Left cardiac atrium (tissue), 4 donors: ENCODE results near the gene CHRDL1. TPM values are rescaled to one million over a fixed set of nuclear protein-coding genes. Genes with fewer than 3 reads are reported as not detected.
A peak's percentile ranks its signal among the peaks of the same experiment; 100 is the strongest.
"Not testable (repeated sequence)": the region's sequence is repeated elsewhere in the genome, so short reads cannot be mapped to it uniquely, and the experiment has no call there.

ENCODE experiments used
- ATAC-seq, 2 donors: fragments of 200-7000 bp; cut with Tn5 transposase; one replicate each; pipeline ENCODE4 v1.9.1; 2020; ENCODE audit warnings: mild to moderate bottlenecking in 2 of 2, moderate library complexity in 2 of 2
- DNase-seq: peaks from one replicate; pipeline ENCODE4 v3.0.0-alpha.2; 2020
- intact Hi-C, 2 donors: fragments of 100-400 bp; cut with DNase I; formaldehyde crosslinking; loops; one replicate each; pipeline versions ENCODE4 v1.14.1 to v1.15.1; 2022 to 2023
- total RNA-seq, 2 donors: library from RNA; stranded (reverse); fragmentation: NEBNext Ultra II Directional; extraction: Animal tissue kit (Norgen Biotek cat#: 25700); gene quantifications; one replicate each; pipeline ENCODE4 v1.2.1, GENCODE V29; 2021
- donor health status: DM: no; HTN: yes; CAD: no.
- donor health status: DM: no; HTN: yes; CAD: no; lungs with severe emphysema.
- donor health status: DM: yes; HTN: yes; CAD: no.
- donor health status: Dilated cardiomyopathy.

The CHRDL1 gene
- total RNA-seq, 2 donors from 2014 or later: 15.7 to 37.8 TPM

DNA sequence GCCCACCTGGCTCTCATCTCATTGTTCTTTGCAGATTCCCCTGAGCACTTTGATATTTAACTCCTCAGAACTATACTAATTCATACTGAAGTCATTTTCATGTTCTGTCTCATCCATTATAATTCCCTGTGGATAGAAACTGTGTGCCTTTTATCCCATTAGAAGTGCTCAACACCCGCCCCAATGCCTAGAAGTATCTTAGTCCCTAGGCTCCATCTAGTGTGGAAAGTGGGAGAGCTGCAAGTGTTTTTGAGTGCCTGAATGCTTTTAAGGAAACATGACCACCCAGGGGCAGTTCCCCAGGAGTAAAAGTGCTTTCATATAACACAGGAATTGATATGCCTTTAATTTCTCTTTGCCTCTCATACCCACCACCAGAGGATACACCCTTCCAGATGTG lies 117.0 kb downstream of the CHRDL1 start:
- ATAC-seq (no peak), DNase-seq (no peak)
- intact Hi-C loops: no loop called here

DNA sequence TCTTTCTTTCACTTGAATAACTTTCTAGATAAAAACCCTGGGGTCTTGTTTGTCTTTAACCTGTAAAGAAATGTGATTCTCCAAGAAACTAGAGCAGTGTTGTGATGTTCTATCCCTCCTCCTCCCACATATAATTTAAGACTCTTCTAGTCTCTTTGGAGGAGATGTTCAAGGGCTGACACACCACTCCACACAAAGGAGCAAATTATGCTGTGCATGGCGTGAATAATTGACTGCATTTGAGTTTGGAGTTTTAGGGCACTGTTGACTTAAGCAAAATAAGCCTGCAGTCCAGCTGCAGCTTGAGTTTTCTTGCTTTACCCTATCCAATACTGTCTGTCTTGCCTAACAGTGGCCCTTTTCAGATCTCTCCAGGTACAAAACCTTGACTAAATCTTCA lies 119.7 kb downstream of the CHRDL1 start:
- no peak for ATAC-seq
- intact Hi-C loops: no loop called here
- no peak for DNase-seq

DNA sequence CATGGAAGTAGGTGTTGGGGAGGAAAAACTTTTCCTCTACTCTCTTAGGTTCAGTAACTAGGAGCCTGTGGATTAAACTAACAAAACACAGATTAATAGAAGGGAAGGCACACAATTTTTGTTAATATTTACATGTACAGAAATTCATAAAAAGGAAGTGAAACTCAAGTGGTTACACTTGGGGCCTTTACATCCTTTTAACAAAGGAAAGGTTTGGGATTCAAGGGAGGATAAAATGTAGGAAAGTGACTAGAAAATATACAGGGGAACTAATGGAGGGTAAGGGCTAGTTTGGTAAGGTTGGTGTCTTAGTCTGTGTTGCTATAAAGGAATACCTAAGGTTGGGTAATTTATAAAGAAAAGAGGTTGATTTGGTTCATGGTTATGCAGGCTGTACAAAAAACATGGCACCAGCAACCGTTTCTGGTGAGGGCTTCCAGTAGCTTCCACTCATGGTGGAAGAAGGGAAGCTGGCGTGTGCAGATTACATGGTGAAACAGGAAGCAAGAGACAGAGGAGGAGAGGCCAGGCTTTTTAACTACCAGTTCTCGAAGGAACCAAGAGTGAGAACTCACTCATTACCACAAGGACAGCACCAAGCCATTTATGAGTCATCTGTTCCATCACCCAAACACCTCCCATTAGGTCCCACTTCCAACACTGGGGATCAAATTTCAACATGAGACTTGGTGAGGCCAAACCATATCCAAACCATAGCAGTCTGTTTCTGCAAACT lies 124.4 kb downstream of the CHRDL1 start:
- no peak for ATAC-seq

DNA sequence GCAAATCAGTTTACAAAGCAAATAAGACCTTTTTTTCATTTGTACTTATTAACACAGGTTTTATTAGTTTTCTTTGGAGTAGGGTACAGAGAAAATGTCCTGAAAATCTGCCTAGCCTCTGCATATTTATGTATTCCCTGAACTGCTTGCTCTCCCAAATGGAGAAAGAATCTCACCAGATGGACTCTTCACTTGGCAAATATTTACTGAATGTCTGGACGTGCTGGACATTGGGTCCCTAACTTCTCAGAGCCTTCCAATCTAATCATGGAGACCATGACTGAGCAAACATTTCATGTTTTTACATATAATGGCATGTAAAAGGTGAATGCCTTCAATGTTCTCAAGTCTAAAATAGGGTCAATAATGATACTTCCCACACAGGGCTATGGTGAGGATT lies 126.0 kb downstream of the CHRDL1 start:
- intact Hi-C loops: no loop called here
- ATAC-seq (no peak), DNase-seq (no peak)

More for the DNA sequence above, 124.4 kb downstream of the CHRDL1 start:
- intact Hi-C loops: no loop called here
- no peak for DNase-seq

DNA sequence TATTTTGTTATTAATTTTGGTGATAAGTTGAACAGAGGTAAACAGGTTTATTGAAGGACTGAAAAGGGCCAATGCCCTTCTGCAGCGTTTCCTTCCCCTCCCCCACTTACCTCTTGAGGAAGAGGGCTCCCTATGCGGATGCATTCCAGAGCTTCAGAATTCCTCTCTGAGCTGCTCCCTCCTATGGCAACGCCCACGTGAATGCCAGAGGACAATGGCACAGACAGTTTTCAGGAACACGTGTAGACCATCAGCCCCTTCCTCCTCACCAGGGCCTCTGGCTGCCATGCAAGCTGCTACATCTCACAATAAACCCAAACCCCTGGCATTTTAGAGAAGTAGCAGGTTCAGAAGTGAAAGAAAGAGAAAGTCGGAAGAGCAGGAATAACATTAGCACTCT lies 127.9 kb downstream of the CHRDL1 start:
- ATAC-seq: no peak
- intact Hi-C loops: no loop called here

DNA sequence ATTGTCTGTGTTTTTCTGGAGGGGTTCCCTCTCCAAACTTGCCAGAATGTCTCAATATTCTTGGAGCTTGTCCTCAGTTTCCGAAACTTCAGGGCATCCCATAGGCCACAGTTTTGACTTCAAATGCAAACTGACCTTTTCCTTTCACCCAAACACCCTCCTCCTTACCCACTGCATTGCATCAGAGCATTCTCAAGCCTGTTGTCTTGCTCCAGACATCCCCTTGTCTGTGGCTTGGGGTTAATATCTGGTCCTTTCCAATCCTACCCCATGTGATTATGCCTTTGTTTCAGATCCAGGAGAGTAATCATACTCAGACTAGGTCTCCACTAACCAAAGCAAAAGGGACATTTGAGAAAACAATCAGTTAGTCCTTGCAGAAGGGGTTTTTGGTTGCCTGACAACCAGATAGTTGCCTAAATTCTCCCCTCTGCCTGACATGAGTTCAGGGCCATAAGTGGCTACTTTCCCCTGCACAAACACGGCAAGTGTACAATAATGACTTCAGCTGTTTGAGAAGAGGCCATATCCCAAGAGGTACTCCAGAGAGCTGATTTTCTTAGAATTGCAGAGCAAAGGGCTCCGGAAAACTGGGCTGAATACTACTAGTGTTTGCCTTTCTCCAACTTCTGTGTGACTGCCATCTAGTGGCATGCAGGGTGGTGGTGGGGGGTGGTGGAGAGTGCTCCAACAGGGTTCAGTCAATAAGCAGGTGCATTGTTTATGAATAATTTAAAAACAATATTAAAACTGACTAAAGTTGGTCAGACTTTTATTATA lies 130.2 kb downstream of the CHRDL1 start:
- intact Hi-C loops: no loop called here
- no peak for DNase-seq
- ATAC-seq: peak; percentile 45 to 73

More for the DNA sequence above, 127.9 kb downstream of the CHRDL1 start:
- no peak for DNase-seq

DNA sequence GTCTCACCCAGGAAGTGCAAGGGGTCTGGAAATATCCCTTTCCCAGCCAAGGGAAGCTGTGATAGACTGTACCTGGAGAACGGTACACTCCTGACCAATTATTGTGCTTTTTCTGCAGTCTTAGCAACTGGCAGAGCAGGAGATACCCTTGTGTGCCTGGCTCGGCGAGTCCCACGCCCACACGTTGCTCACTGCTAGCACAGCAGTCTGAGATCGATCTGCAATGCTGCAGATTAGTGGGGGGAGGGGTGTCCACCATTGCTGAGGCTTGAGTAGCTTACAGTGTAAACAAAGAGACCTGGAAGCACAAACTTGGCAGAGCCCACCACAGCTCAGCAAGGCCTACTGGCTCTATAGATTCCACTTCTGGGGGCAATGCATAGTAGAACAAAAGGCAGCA lies 138.5 kb downstream of the CHRDL1 start:
- no peak for DNase-seq
- intact Hi-C loops: no loop called here
- ATAC-seq: no peak

DNA sequence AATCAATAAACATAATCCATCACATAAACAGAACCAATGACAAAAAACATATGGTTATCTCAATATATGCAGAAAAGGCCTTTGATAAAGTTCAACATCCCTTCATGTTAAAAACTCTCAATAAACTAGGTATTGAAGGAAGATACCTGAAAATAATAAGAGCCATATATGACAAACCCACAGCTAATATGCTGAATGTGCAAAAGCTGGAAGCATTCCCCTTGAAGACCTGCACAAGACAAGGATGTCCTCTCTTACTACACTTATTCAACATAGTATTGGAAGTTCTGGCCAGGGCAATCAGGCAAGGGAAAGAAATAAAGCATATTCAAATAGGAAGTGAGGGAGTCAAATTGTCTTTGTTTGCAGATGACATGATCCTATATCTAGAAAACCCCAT lies 141.3 kb downstream of the CHRDL1 start:
- ATAC-seq, DNase-seq, intact Hi-C loops: not testable (repeated sequence)

DNA sequence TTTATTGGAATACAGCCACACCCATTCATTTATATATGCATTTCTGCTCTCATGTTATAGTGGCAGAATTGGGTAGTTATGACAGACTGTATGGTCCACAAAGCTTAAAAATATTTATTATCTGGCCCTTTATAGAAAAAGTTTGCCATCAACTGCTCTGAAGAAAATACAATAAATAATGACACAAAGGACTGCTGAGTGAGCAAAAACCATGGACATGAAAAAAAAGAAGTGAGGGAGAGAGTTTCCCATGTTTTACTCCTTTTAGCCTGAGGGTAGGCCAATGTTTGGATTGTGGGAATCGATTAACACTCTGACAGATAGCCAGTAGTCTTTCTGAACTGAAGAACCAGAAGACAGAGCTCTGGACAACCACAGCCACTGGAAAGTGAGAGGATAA lies 149.2 kb downstream of the CHRDL1 start:
- ATAC-seq (no peak), DNase-seq (no peak)
- intact Hi-C loops: no loop called here
